Measurements from ENCODE around the gene TRIM14.

The TRIM14 gene, protein sequence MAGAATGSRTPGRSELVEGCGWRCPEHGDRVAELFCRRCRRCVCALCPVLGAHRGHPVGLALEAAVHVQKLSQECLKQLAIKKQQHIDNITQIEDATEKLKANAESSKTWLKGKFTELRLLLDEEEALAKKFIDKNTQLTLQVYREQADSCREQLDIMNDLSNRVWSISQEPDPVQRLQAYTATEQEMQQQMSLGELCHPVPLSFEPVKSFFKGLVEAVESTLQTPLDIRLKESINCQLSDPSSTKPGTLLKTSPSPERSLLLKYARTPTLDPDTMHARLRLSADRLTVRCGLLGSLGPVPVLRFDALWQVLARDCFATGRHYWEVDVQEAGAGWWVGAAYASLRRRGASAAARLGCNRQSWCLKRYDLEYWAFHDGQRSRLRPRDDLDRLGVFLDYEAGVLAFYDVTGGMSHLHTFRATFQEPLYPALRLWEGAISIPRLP
- 84.8 reads per million, percentile 79 among the genes with 10 or more reads in this experiment for total RNA-seq

DNA sequence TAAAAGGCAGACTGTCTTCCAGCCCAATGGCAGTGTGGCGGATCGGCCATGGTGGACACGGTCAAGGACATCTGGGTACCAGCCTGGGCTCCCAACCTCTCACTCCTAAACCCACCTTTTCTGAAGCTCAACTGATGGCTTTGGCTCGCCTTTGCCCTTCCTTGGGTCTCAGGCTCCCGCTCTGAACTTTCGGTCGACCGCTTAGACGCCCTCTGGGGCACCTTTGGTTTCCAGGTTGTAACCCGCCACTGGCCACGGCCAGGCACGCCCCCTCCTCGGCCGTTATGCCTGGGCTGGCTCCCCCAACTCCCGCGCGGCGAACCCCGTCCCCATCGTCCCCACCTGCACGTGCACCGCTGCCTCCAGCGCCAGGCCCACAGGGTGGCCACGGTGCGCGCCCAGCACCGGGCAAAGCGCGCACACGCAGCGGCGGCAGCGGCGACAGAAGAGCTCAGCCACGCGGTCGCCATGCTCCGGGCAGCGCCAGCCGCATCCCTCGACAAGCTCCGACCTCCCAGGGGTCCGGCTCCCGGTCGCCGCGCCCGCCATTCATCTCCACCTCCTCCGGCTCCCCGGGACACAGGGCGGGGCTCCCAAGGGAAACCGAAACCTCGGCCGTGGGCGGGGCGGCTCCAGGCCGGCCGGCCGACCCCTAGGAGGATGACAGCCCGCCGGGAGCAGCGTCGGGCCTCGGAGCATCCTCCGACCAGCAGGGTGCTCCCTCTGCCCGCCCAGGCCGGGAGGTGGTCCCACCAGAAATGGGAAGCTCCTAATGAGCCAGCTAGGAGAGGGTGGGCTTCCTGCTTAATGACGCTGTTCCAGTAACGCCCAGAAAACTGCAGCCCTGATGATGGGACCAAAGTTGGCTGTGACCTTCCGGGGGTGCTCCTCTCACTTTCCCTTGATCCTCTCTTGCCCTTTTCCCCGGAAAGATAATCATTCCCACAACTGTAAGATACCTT lies at the start of gene TRIM14:
TRIM14 (minus strand) TSS at position 583 of the 962 bp plus-strand sequence; CDS start at position 549, 34 bp downstream.
- DNase-seq, result peak; percentile 40

- no peak for DNase-seq
Measured at GRCh38 chr9:98168153-98168780, 49.2 kb upstream of the TRIM14 start.

DNA sequence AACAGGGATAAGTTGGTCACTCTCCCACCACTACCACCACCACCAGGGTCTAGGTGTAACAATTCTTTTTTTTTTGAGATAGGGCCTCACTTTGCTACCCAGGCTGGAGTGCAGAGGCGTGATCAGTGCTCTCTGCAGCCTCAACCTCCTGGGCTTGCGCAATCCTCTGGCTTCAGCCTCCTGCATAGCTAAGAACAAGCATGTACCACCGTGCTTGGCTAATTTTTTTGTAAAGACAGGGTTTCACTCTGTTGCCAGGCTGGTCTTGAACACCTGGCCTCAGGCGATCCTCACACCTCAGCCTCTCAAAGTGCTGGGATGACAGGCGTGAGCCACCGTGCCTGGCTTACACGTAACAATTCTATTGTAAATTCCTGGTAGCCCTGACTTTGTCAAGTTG lies 45.9 kb upstream of the TRIM14 start:
- DNase-seq, result no peak

DNA sequence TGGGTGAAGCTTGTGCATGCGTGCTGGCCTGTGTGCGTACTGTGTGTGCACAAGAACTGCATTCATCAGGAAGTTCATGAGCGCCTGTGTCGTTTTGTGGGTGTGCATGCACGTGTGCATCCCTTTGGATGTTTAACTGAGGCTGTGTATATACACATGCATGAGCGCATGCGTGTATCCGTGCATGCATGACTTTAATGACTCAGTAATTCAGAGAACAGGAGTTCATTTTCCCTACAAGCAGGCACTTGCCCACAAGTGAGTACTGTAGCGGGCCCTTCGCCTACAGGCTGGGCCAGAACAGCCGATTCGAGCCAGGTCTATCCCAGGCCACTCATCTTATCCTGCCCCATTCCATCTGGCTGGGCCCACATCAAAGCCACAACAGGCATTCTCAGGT lies 43.6 kb upstream of the TRIM14 start:
- no peak for DNase-seq

GRCh38 chr9:98161851-98162250 lies 42.8 kb upstream of the TRIM14 start:
- DNase-seq, result no peak

- DNase-seq, result no peak
Measured at GRCh38 chr9:98159790-98160189, 40.8 kb upstream of the TRIM14 start.

DNA sequence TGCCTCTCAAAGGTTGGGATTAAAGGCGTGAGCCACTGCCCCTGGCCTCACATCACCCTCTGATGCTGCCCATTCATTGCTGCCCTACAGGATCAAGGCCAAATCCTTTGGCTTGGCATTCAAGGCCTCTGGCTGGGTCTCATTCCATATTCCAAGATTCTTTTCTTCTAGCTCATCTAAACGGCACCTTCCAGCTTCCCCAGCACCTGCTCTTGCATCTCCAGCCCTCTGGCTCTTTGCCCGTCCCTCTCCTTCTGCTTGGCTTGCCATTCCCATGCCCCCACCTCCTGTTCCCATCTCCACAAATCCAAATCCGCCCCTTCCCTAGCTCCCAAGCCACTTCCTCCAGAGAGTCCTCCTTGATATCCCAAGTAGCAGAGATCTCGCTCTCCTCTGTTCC lies 40.3 kb upstream of the TRIM14 start:
- no peak for DNase-seq

DNA sequence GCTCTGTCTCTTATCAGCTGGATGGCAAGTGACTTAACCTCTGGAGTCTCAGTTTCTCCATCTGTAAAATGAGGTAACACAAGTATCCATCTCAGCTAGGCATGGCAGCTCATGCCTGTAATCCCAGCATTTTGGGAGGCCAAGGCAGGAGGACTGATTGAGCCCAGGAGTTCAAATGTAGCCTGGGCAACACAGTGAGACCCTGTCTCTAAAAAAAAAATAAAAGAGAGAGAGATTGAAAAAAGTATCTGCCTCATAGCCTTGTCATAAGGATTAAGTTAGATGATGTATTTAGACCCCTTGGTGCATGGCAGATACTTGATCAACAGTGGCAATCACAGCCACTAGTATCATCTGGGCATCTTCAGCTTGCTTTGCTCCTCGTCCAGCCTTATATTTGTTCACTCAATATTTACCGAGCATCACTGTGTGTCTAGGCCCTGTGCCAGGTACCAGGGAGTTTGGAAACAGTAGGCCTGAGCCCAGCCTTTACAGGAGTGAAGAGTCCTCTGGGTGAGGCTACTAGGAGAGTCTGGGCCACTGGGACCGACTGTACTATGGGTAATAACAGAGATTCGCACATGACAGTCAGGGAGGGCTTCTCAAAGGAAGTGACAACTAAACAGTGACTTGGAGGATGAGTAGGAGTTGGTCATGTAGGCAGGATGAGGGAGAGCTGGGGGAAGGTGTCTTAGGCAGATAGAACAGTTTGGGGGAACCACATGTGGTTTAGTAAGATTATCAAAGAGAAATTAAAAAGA lies 39.2 kb upstream of the TRIM14 start:
- DNase-seq, result no peak

- DNase-seq, result no peak
Measured at GRCh38 chr9:98157372-98157771, 38.4 kb upstream of the TRIM14 start.

DNA sequence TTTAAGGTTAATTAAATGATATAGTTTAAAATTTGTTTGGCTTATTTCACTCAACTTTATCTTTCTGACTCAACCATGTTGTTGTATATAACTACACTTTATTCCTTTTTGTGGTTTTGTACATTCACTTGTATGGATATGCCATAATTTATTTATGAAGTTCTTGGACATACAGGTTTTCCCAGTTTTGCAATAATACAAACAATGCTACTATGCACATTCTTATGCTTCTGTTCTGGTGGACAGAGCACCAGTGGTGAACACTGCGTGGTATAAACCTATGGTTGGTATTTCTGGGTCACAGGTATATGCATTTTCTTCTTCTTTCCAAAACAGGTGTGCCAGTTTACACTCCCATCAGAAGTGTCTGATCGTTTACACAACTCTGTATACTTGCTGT lies 35.7 kb upstream of the TRIM14 start:
- DNase-seq, result no peak

GRCh38 chr9:98152526-98152925 lies 33.5 kb upstream of the TRIM14 start:
- no peak for DNase-seq

DNA sequence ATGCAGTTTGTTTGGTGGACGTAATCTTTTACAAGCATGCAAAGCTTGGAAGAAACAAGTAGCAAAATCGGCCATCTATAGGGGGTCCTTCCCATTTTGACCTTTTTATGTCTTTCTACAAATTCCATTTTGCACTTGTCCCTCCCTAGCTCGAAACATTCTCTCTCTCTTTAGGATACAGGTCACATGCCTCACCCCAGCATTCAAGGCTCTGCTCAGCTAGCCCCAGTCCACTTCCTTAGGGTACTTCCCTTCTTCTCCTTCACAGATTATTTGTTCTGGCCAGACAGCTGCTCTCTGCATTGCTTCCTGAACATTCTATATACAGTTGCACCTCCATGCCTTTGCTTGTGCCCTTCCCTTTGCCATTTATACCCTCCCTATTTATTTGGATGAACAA lies 31.7 kb upstream of the TRIM14 start:
- no peak for DNase-seq

GRCh38 chr9:98150164-98150563 lies 31.1 kb upstream of the TRIM14 start:
- no peak for DNase-seq

DNA sequence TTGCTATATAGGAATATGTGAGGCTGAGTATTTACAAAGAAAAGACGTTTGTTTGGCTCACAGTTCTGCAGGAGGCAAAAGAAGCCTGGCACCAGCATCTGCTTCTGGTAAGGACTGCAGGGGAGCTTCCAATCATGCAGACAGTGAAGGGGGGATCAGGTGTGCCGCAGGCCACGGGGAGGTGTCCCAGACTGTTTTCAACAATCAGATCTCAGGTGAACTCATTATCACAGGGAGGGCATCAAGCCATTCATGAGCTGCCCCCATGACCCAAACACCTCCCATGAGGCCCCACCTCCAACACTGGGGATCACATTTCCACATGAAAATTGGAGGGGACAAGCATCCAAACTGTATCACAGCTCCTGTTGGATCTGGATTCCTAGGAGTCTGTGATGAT lies 30.4 kb upstream of the TRIM14 start:
- DNase-seq, result no peak

- DNase-seq, result no peak
Measured at GRCh38 chr9:98148486-98148885, 29.5 kb upstream of the TRIM14 start.

DNA sequence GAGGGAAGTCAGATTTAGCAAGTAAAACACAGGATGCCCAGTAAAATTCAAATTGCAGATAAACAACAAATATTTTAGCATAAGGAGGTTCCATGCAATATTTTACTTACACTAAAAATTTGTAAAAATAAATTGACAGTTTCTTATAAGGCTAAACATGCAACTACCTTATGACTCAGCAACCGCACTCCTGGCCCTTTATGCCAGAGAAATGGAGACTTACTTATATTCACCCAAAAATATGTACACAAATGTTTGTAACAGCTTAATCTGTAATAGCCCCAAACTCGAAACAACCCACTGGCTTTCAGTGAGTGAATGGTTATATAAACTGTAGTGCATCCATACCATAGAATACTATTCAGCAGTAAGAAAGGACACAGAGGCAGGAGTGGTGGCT lies 28.6 kb upstream of the TRIM14 start:
- no peak for DNase-seq

- DNase-seq, result no peak
Measured at GRCh38 chr9:98146101-98146991, 27.3 kb upstream of the TRIM14 start.

DNA sequence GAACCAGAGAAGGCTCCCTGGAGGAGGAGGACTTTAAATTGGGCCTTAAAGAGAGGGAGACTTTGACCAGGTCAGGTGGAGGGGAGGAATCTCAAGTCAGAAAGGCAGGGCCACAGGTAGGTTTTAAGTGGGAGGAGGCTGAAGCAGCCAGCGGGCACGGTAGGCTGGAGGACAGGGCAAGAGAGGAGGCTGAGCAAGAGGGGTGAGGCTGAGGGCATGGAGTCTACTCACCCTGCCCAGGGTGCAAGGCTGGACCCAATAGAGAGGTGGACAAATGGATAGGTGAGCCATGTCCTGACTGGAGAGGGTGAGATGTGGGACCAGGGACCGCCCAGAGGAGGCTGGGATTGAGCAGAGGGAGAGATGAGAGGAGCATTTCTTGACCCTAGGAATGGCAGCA lies 25.6 kb upstream of the TRIM14 start:
- DNase-seq, result no peak

DNA sequence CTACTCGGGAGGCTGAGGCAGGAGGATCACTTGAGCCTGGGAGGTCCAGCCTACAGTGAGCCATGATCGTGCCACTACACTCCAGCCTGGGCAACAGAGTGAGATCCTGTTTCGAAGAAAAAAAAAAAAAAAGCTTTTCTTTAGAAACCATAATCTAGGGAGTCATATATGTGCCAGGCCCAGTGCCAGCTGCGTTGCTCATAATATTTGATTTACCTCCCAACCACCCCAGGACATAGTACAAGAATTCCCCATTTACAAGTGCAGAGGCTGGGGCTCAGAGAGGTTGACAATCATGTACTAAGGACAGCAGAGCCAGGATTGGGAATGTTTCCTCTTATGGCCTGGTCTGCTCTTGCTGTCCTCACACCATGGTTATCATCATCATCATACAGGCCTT lies 25.1 kb upstream of the TRIM14 start:
- no peak for DNase-seq

DNA sequence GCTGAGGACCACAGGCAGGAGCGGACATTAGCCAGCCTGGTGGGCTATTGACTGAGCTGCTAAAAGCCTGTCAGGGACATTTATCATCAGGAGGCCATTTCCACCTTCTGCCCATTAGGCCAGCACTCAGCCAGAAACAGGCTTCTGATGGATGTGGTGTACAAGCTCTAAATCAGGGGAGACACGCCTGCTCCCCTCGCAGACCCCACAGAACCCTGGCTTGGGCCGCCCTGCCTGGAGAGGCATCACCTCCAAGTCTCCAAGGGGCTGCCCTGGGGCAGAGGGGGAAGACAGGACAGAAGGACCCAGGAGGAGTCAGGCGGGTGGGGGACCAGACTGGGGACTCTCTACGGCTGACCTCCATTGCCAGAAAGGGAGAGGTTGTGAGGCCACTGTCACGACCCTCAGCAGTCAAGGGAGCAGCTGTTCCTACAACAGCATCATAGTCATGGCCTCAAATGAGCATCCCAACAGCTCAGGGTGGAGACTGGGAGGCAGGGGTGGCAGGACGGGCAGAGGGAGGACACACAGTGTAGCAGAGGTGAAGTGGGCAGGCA lies 24.0 kb upstream of the TRIM14 start:
- no peak for DNase-seq

All from effector CD4-positive, alpha-beta T cell (primary cell).